Globus pallidus (tissue), 1 donor: ENCODE data around the gene LANCL2.

Source experiments
- DNase-seq: peaks from one replicate; pipeline ENCODE4 v3.0.0-alpha.2; 2015; ENCODE audit warnings: low spot score

LANCL2 gene

DNA sequence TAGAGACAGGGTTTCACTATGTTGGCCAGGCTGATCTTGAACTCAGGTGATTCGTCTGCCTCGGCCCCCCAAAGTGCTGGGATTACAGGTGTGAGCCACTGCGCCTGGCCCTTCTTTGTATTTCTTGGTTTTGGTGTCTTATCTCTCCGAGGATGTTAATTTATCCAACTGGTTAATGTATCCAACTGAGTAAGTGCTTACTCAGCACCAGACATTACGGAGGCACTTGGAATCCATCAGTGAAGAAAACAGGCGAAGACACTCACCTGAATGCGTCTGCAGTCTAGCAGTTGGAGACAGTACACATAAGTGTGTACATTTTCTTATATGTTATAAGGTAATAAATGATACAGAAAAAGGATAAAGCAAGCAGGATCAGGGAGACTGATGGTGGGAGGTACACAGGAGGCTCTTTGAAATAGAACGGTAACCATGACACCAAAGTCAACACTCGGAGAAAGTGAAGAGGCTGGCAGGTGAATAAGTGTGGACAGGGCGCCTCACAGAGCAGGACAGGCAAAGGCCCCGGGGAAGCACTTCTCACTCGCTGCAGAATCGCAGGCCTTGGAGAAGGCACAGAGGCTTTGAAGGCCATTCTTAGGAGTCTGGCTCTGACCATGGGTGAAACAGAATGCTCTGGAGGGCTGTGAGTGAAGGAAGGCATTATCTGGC is 73.1 kb downstream of the LANCL2 start:
- DNase-seq = no peak

DNA sequence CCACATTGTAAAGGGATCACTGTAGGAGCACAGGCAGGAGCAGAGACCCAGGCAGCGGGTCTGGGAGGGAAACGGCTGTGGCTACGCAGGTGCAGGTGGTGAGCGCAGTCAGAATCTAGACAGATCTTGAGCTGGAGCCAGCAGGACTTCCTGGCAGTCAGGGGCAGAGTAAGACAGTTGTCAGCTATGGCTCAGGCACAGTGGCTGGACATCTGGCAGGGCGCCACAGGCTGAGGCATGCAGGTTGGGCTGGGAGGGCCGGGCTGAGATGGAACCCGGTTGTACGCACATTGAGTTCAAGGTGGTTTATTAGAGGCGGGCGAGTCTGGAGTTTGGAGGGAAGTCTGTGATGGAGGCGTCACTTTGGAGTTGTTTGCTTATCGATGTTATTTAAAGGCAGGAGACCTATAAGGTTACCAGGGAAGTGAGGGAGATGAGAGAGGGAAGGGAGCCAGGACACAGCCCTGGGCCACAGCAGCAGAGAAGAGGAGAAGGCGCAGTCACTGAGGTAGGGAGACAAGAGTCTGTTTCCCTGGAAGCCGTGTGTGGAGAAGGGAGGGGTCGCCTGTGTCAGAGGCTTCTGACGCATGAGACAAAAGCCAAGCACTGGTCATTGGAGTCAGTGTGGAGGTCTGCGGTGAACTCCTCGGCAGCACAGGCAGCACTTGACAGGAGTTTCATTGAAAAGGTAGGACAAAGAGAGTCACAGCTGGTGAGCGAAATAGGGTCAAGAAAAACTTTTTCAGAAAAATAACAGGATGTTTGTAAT is 73.8 kb downstream of the LANCL2 start:
- no peak for DNase-seq

DNA sequence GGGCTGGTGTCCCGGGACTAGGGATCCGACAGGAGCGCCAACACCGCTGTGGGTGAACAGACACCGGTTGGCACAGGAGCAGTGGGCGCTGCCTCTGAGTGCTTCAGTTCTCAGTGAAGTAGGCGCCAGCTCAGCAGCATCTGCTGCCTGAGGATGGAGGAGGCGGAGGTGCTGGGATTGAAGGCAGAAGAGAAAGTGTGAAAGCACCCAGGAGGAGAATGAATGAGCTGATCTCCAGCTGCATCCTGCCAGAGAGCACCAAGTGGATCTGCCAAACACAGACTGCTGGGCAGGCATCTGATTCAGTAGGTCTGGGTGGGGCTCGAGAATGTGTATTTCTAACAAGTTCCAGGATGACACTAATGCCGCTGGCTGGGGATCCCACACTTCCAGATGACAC is 74.5 kb downstream of the LANCL2 start:
- DNase-seq = no peak

DNA sequence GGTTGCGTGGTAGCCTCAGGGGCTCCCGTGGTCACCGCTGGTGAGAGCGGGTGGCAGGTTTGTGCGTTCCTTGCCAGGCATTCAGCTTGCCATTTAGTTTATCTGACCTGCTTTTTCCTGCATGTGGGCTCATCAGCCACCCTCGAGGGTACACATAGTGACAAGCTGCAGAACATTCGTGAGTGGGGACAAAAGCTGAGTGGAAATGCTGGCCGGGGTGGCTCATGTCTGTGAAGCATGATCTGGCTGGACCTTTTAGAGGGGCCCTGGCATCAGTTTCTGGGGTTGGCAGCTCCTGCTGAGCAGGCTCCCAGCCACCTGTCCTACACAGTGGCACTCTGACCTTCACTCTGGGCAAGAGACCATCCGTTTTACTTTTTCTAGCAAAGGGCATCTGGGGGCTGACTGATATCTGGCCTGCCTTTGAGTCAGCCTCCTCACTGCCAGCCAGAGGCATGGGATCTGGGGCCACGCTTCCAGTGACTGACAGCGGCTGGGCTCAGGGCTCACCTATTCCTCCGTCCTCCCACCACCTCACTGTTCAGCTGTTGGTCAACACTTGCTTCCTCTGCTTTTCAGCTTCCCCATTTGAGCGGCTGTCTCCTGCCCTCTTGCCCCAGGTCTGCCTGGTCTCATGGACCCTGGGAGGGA is 75.0 kb downstream of the LANCL2 start:
- DNase-seq = no peak

DNA sequence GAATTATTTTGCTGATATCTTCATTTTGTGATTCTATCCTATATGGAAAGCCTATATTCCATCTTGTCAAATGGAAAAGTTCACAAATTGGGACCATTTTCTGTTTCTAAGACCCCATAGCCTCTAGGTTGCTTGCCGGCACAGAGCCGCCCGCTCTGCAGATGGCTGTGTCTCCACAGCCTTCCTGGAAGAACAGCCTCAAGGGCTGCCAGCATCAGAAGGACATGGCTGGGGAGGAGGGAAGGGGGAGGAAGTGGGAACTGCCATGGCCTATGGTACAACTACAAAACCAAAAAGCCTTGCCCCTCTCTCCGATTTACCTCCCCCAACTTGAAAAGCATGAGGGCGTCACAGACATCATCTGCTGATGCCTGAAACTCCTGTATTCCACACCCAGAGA is 75.9 kb downstream of the LANCL2 start:
- no peak for DNase-seq

DNA sequence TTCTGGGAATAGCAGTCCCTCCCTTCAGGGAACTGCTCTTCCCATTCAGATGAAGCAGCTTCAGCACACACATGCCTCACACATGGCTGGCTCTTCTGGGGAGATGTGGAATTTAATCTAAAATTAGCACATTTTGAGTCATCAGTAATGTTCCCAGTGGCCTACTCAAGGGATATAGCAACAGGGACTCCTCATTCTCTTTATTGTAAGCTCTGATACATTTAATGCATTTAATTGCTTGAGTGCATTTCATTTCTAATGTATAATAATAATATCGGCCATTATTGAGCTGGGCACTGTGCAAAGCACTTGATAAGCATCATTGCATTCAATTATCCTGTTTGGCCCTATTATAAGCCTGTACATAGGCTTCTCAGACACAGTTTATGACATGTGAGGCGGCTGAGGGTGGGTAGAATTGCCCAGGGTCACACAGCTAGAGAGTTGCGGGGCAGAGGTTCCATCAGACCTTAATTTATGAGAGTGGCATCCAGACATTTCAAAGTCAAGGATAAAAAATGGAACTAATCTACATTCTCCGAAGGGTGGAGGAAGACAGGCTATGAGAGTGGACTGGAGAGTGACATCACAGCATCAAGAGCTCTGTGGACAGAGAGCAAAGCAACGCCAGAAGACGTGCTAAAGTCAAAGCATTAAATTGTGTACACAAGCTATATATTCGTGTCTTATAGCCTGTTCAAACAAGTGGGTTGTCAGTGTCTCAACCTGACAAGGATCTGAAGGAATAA is 76.8 kb downstream of the LANCL2 start:
- DNase-seq = no peak

DNA sequence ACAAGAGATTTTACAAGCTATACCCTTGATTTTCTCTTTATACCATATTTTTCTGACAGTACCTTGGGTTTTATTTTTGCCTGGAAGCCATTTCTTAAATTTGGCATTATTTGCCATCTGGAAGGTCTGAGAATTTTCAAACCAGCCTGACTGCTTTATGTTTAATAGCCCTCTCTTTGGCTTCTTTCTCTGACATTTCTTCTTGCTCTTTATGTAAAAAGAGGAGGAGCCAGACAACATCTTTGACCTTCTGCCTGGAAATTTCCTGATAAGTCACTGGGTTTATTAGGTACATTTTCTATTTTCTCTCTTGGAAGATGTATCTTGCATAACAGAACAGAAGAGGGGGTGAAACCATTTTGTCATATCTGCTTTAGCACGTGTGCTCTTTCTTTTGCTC is 79.6 kb downstream of the LANCL2 start:
- no peak for DNase-seq

DNA sequence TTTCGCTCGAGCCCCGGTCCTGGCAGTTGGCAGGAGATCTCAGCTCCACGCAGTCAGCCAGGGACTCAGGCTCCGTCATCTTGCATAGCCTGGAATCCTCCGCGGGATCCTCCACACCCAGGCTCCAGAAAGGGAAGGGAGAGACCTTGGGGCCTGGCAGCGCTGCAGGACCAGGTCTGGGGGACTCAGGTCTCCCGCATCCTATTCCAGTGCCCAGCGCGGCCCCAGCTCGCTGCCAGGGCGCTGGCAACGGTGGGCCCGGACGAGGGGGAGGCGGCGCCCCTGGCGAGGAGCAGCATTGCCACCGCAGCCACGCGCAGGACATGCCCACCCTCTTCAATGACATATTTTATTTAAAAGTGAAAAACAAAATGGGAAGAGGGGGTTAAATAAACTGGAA is 83.4 kb downstream of the LANCL2 start:
- no peak for DNase-seq

DNA sequence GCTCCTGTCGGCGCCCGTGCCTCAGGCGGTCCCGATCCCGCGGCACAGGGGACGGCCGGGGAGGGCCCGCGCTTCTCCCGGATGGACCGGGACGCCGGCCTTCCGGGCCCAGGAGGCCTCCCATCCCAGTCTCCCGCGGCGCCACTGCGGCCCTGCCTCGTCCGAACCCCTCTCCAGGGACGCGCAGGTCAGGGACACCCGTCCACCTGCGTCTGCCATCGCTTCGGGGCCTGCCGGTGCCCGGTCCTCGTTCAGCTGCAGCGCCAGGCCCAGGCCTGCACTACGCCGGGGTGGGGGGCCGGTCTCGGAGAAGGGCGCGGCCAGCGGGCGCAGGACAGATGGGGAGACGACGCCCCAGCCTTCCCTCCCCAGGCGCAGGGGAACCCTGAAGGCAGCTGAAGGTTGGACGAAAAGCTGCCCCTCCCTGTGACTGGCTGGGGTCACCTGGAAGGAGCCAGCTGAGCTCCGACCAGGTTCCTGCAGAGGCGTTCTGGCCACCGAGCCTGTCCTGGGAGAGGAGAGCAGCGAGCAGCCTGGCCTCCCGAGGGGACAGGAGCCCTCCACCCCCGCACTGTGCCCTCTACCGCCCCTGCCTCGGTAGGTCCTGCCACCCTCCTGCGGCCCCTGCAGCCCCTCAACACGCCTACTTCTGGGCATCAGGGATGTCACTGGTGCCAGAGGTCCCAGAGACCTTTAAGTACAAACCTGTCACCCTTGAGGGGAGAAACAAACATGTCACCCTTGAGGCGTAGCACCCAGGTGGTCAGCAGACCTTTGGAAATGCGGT is 84.3 kb downstream of the LANCL2 start:
- no peak for DNase-seq

DNA sequence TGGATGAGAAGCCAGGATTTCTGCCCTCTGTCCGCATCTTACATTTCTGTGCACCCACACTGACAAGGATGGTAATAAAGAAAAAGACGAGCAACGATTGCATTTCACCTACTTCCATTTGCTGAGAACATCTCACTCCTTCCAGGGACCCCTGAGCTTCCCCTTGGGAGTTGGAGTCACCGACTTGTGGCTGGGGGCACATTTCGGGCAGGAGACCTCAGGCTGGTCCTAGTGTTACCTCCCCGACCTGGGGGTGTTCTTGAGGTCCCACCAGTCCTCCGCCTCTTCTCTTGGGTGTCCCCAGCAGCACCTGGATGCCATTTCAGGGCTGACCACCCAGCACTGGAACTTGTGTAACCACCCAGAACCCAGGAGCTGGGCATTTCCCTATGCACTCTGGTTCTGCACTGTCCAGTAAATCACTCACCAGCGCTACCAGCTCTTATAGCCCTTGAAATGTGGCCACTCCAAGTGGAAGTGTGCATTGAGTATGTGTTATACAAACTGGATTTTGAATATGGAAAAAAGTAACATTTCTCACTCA is 84.9 kb downstream of the LANCL2 start:
- DNase-seq = no peak

DNA sequence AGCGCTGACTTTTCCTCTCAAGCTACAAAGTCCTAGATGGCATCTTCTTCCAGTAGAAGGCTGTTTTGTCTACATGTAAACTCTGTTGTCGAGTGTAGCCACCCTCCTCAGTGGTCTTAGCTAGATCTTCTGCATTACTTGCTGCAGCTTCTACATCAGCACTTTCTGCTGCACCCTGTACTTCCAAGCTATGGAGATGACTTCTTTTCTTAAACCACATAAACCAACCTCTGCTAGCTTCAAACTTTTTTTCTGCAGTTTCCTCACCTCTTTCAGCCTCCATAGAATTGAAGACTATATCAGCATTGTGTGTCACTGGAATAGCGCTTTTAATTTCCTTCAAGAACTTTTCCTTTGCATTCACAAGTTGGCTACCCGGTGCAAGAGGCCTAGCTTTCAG is 87.8 kb downstream of the LANCL2 start:
- no peak for DNase-seq

DNA sequence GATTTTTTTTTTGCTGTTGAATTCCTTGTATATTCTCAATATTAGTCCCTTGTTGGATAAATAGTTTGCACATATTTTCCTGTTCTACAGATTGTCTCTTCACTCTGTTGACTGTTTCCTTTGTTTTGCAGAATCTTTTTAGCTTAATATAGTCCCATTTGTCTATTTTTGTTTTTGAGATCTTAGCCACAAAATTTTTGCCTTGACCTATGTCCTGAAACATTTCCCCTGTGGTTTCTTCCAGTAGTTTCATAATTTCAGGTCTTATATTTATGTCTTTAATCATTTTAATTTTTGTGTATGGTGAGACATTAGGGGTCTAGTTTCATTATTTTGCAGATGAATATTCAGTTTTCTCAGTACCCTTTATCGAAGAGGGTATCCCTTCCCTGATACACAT is 92.7 kb downstream of the LANCL2 start:
- DNase-seq = no peak

DNA sequence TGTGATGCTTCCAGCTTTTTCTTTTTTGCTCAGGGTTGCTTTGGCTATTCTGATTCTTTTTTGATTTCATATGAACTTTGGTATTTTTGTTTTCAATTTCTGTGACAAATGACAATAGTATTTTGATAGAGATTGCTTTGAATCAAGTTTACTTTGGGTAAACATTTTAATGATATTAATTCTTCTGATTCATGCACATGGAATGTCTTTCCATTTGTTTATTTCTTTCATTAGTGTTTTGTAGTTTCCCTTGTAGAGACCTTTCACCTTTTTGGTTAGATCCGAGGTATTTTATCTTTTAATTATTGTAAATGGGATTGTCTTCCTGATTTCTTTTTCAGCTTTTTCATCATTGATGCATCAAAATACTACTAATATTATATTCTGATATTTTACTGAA is 93.2 kb downstream of the LANCL2 start:
- DNase-seq = no peak

DNA sequence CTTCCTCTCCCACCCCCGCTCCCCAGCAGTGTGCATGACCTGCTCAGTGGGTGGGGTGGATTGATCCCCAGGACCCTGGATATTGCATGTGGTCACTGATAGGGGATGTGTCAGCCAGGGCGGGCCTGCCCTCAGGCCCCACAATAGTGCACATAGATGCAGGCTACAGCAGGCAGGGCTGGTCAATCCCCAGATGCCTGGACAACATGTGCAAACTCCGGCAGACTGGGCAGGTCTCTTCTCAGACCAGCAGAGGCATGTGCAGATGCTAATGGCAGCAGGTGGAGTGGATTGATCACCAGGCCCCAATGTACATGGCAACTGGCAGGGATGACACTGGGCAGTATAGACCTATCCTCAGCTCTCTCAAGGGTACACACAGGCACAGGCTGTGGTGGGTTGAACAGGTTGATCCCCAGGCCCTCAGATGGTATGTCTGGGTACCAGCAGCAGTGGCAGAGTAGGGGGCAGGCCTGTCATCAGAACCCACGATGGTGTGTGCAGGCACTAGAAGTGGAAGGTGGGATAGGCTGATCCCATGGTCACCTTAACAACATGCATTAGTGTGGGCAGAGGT is 98.6 kb downstream of the LANCL2 start:
- no peak for DNase-seq

DNA sequence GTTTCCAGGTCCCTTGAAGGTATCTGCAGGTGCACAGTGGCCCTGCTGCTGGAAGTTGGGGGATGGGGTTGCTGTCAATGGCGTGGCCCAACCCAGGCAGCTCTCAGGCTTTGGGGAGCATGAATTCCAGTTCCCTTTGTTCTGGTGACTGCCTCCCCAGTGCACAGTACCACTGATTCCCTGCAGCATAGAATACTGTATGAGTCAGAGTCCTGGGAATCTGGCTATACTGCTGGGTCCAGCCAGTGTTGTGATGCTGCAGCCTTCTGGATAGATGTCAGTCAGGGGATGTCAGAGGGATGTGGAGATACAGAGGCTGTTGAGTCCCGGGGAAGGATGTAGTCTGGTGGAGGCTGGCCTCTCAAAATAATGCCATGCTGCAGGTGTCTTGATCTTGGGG is 99.3 kb downstream of the LANCL2 start:
- no peak for DNase-seq

DNA sequence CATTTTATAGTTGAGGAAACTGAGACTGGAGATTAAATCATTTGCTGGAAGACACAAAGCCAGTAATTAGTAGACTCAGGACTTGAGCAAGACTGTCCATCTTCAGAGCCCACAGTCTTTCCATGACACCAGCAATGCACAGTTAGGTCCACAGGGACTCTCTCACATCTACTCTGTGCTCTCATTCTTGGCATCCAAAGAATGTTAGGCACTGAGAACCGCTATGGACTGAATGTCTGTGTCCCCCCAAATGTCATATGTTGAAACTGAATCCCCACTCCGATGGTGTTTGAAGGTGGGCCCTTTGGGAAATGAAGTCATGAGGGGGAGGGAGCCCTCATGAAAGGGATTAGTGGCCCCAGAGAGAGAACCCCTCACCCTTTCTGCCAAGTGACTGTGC is 100.6 kb downstream of the LANCL2 start:
- no peak for DNase-seq

DNA sequence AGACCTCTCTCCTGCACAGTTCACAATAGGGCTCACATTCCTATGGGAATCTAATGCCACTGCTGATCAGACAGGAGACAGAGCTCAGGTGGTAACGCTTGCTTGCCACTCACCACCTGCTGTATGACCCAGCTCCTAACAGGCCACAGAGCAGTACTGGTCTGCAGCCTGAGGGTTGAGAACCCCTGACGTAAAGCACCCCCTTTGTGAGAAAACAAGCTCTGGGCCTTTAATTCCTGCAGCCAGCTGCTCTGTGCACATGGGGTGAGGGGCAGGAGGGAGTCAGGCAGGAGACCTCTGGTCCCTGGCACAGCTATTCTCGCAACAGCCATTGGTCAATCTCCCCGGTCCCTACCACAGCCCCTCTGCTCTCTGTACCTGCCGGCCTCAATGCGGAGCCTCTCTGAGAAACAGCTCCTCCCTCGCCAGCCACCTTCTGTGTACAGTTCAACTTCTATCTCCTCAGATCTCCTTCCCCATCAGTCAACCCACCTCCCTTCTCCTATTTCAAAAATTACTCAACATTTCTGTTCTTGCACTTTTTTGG is 102.0 kb downstream of the LANCL2 start:
- no peak for DNase-seq

DNA sequence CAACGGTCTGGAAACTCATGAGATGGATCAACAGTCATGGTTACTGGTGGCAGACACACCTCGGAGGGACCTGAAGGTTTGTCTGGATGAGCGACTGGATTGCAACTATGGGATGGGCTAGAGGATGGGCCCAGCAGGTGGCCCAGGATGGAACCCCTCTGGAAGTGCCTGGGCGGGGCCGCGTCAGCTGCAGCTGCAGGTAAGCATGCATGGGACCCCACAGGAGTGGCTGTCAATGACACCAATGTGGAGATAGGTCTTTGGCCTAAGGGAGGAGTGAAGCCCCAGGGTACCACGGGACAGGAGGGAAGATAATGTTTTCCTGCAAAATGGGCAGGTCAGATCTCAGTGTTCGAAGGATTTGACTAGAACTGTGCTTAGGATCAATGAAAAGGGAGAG is 103.4 kb downstream of the LANCL2 start:
- no peak for DNase-seq

DNA sequence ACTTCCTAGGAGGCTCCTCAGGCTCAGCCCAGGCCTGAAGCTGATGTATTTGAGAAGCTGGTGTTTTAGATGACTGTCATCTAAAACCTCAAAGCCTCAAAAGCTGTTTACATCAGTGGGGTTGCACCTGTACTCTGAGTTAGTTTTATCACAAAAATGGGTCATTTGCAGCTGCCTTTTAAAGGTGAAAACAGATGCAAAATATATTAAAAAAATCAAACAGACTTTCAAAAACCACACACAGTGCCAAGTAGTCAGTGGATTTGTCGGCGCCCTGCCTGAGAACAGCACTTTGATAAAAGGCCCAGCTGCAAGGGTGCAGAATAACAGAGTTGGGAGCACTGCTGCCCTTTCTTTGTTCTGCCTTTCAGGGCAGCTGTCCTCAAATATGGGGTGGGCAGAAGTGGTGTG is 104.1 kb downstream of the LANCL2 start:
- peak; percentile 60 for DNase-seq

DNA sequence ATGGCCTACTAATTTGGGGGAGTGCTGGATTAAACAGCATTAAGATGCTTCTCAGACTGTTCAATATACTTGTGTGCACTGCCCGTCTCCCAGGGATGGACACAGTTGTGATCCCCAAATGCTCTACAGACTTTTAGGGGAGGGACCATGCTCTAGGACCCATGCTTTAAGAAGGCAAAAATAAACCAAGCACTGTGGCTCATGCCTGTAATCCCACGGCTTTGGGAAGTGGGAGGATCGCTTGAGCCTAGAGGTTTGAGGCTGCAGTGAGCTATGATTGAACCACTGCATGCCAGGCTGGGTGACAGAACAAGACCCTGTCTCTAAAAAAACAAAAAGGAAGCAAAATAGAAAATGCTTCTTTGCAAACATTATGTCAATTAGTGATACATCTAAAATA is 104.6 kb downstream of the LANCL2 start:
- DNase-seq = no peak

DNA sequence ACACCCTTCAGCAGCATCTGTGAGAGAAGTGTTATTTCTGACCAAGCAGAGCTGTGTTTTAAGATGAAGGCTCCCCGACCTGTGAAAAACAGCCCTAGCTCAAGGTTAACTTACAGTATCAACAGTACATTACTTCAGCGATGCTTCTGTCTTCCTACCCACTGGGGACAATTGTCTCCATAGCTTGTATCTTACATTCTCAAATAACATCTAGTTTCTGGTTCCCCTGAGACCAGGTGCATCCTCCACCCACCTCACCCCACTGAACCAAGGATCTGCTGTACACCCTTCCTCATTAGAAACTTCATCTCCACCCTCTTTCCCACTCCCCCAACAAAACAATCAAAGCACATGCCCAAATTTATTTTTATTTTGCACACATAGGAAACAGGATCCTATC is 105.1 kb downstream of the LANCL2 start:
- DNase-seq = no peak
